ENCODE measurements around the gene USE1.
A peak's percentile ranks its signal among the peaks of the same experiment; 100 is the strongest.

USE1 gene

GRCh38 chr19:17215127-17215971 is at the start of gene USE1:
Gene USE1 (plus strand): TSS chr19:17215357. CDS start chr19:17215406, 49 bp downstream.
- Histone ChIP-seq H3K9me3 (ENCODE audit: low read depth, low read length) (no peaks in the 10 kb centered on the region), H3K9ac (ENCODE audit: insufficient read length) (peak within 1 kb of the TSS; percentile 92), H3K4me3 (peak within 1 kb of the TSS; percentile 88), H3K36me3 (ENCODE audit: insufficient read depth, low read length) (peaks cover 5% of the 10 kb centered on the region; the same call in 1 of the 2 replicates), H3K27ac (peak within 1 kb of the TSS; percentile 97)
- DNase-seq (ENCODE audit: low read depth, low spot score), result peak; percentile 64
- TF ChIP-seq EZH2 (IDR thresholded peaks at IDR 0.05), result no peak
- peak; percentile 87 for TF ChIP-seq POLR2AphosphoS5 (IDR thresholded peaks at IDR 0.05; ENCODE audit: borderline replicate concordance, low read depth, low read length)
- peak; percentile 72 for TF ChIP-seq FOXP2 (optimal IDR thresholded peaks at IDR 0.05; ENCODE audit: control extremely low read depth, extremely low read length, insufficient read depth)

GRCh38 chr19:17165715-17166114 is 49.4 kb upstream of the USE1 start:
- no peak for DNase-seq (ENCODE audit: low read depth, low spot score)
- Histone ChIP-seq H3K9ac (ENCODE audit: insufficient read length) (no peak overlapping the region), H3K4me3 (no peak overlapping the region), H3K9me3 (ENCODE audit: low read depth, low read length) (no peaks in the 10 kb centered on the region), H3K36me3 (ENCODE audit: insufficient read depth, low read length) (peaks cover 32% of the 10 kb centered on the region), H3K27ac (no peak overlapping the region)
- TF ChIP-seq EZH2 (IDR thresholded peaks at IDR 0.05) (no peak), POLR2AphosphoS5 (IDR thresholded peaks at IDR 0.05; ENCODE audit: borderline replicate concordance, low read depth, low read length) (no peak), FOXP2 (optimal IDR thresholded peaks at IDR 0.05; ENCODE audit: control extremely low read depth, extremely low read length, insufficient read depth) (no peak)

GRCh38 chr19:17170538-17171297 is 44.4 kb upstream of the USE1 start:
- no peak overlapping the region for H3K27ac ChIP-seq
- H3K36me3 ChIP-seq (ENCODE audit: insufficient read depth, low read length), result peaks cover 1% of the 10 kb centered on the region; the same call in 1 of the 2 replicates
- no peak overlapping the region for H3K9ac ChIP-seq (ENCODE audit: insufficient read length)
- H3K9me3 ChIP-seq (ENCODE audit: low read depth, low read length), result no peaks in the 10 kb centered on the region
- no peak overlapping the region for H3K4me3 ChIP-seq
- no peak for DNase-seq (ENCODE audit: low read depth, low spot score)
- TF ChIP-seq POLR2AphosphoS5 (IDR thresholded peaks at IDR 0.05; ENCODE audit: borderline replicate concordance, low read depth, low read length), result no peak
- TF ChIP-seq FOXP2 (optimal IDR thresholded peaks at IDR 0.05; ENCODE audit: control extremely low read depth, extremely low read length, insufficient read depth), result no peak
- TF ChIP-seq EZH2 (IDR thresholded peaks at IDR 0.05), result no peak

GRCh38 chr19:17171874-17172273 is 43.3 kb upstream of the USE1 start:
- TF ChIP-seq FOXP2 (optimal IDR thresholded peaks at IDR 0.05; ENCODE audit: control extremely low read depth, extremely low read length, insufficient read depth), result no peak
- Histone ChIP-seq H3K27ac (no peak overlapping the region), H3K9ac (ENCODE audit: insufficient read length) (no peak overlapping the region), H3K4me3 (no peak overlapping the region), H3K9me3 (ENCODE audit: low read depth, low read length) (no peaks in the 10 kb centered on the region), H3K36me3 (ENCODE audit: insufficient read depth, low read length) (no peaks in the 10 kb centered on the region; the same call in 1 of the 2 replicates)
- no peak for DNase-seq (ENCODE audit: low read depth, low spot score)

- Histone ChIP-seq H3K27ac (no peak overlapping the region), H3K4me3 (no peak overlapping the region), H3K9ac (ENCODE audit: insufficient read length) (no peak overlapping the region), H3K36me3 (ENCODE audit: insufficient read depth, low read length) (no peaks in the 10 kb centered on the region; the same call in 1 of the 2 replicates), H3K9me3 (ENCODE audit: low read depth, low read length) (no peaks in the 10 kb centered on the region)
- DNase-seq (ENCODE audit: low read depth, low spot score), result no peak
- TF ChIP-seq FOXP2 (optimal IDR thresholded peaks at IDR 0.05; ENCODE audit: control extremely low read depth, extremely low read length, insufficient read depth) (no peak), EZH2 (IDR thresholded peaks at IDR 0.05) (no peak), POLR2AphosphoS5 (IDR thresholded peaks at IDR 0.05; ENCODE audit: borderline replicate concordance, low read depth, low read length) (no peak)
Observed at GRCh38 chr19:17172624-17173345, 42.4 kb upstream of the USE1 start.

- H3K9me3 ChIP-seq (ENCODE audit: low read depth, low read length), result no peaks in the 10 kb centered on the region
- TF ChIP-seq EZH2 (IDR thresholded peaks at IDR 0.05) (no peak), POLR2AphosphoS5 (IDR thresholded peaks at IDR 0.05; ENCODE audit: borderline replicate concordance, low read depth, low read length) (no peak), FOXP2 (optimal IDR thresholded peaks at IDR 0.05; ENCODE audit: control extremely low read depth, extremely low read length, insufficient read depth) (no peak)
- H3K9ac ChIP-seq (ENCODE audit: insufficient read length), result no peak overlapping the region
- H3K27ac ChIP-seq, result no peak overlapping the region
- H3K4me3 ChIP-seq, result no peak overlapping the region
- no peak for DNase-seq (ENCODE audit: low read depth, low spot score)
- no peaks in the 10 kb centered on the region; the same call in 1 of the 2 replicates for H3K36me3 ChIP-seq (ENCODE audit: insufficient read depth, low read length)
Observed at GRCh38 chr19:17178291-17178690, 36.9 kb upstream of the USE1 start.

- Histone ChIP-seq H3K27ac (no peak overlapping the region), H3K9ac (ENCODE audit: insufficient read length) (no peak overlapping the region), H3K9me3 (ENCODE audit: low read depth, low read length) (no peaks in the 10 kb centered on the region), H3K4me3 (no peak overlapping the region), H3K36me3 (ENCODE audit: insufficient read depth, low read length) (no peaks in the 10 kb centered on the region)
- DNase-seq (ENCODE audit: low read depth, low spot score), result no peak
- TF ChIP-seq FOXP2 (optimal IDR thresholded peaks at IDR 0.05; ENCODE audit: control extremely low read depth, extremely low read length, insufficient read depth), result no peak
- no peak for TF ChIP-seq POLR2AphosphoS5 (IDR thresholded peaks at IDR 0.05; ENCODE audit: borderline replicate concordance, low read depth, low read length)
- no peak for TF ChIP-seq EZH2 (IDR thresholded peaks at IDR 0.05)
Observed at GRCh38 chr19:17180997-17181702, 34.0 kb upstream of the USE1 start.
